GM19193 (cell line): ENCODE results near the gene SHC1.

Experiments
- POLR2A ChIP-seq: IDR thresholded peaks from 4 replicates; pipeline ENCODE4 v1.6.1; 2011; ENCODE audit not compliant: insufficient read depth, insufficient read length; ENCODE audit errors: extremely low read depth

Gene SHC1

DNA sequence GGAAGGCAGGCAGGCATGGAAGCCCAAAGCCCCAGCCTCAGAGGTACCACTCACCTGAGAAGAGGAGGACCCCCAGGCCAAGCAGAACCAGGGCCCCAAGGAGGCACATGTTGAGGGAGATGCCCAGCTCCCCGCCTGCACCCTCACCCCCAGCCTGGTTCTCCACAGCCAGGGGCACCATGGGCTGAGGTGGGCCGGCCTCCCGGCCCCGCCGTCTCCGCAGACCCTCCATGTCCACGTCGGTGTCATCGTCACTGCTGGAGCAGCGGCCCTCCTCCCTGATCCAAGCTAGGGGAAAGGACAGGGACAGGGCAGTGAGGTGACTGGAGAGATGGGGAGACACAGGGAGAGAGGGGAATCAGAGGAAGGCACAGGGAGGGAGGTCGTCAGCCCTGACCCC is 22.5 kb downstream of the SHC1 start:
- TF ChIP-seq POLR2A = no peak

DNA sequence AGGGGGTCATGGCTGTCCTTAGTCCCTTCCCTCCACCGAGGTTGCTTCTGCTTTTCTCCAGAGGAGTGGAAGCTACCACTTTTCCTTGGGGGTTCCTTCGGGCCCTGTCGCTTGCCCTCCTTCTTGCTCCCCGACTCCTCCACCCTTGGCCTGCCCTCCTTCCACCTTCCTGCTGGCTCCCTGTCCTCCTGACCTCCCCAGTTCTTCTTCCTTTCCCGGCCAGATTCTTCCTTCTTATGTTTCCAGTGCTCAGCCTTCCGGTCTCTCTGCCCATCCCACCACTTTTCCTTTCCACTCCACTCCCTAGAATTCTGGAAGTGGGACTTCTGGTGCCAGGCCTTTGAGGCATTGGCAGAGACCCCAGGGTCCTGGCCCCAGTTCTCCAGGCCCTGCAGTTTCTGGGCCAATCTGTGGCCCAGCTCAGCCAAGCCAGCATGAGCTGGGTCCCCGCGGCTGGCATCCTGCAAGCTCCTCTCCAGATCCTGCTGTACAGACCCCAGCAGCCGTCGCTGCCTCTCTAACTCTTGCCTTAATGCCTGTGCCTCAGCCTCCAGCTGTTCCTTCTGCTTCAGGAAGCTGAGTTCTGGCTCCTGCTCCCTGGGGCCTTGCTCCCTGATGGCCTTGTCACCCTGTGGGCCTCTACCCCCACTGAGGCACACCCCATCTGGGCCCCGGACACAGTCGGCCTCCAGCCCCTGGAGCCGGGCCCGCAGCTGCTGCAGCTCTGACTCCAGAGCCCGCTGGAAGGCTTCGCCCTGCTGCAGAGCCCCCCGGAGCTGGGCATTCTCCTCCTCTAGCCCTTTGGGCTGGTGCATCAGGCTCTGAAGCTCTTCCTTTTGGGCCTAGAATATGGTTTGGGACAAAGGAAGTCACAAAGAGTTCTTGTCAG is 24.3 kb downstream of the SHC1 start:
- no peak for TF ChIP-seq POLR2A

DNA sequence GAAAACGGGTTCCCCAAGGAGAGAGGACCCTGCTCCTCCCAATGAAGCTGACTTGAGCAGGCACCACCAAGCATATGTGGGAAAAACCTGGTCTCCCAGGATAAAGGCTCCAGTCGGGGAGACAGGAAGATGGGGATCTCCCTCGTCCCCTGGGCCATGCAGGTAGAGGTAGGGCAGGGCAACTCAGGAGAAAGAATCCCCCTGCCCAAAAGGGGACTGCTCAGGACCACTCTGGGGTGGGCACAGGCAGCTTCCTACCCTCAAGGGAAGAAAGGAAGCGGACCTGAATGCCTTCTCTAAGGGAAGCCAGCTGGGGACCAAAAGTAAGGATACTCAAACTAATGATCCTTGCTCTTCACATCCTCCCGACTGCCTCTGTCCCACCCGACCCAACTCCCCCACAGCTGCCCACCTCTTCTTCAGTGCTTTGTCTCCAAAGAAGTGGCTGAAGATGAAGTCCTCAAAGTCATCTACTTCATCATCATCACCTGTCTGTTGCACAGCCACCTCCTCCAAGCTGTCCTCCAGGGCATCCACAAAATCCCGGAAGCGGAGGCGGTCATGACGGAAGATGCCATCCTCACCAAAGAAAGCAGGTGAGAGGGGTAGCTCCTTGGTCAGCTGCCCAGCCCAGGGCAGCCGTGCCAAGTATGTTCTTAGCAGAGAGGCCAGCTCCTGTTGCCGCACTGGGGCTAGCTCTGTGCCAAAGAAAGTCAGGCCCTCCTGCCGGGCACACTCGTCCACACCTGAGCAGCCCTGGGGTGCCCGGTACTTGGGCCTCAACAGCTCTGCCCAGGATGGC is 25.2 kb downstream of the SHC1 start:
- TF ChIP-seq POLR2A = no peak

DNA sequence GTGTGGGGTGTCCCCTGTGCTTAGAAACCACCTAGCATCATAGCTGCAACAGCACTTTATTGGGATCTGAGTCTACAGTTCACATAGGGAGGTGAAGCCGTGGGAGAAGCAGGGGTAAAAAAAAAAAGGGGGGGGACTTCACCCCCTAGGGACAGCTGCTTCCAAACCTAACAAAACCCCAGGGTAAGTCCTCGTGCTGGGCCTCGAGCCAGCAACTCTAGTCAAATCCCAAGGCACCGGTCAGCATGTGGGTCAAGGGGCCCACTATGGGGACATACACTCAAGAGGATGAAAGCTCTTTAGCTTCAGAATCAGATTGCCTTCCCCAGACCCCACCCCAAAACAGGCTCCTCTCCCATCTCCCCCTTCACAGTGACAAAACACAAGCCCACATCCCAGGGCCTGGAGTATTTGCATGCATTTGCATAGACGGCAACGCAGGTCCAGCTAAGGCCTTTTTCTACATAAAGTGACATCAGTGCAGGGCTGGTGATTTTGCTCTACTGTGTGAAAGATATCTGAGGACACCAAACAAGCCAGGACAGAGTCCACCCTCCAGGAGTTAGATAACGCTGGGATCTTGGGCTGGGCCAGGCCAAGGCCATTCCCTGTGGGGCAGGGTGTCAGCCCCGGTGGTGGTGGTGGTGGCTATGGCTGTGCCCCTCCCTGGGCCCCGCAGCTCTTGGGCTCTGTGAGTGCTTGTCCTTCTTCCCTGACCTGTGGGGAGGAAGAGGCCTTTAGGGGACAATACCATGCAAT is 26.0 kb downstream of the SHC1 start:
- no peak for TF ChIP-seq POLR2A

DNA sequence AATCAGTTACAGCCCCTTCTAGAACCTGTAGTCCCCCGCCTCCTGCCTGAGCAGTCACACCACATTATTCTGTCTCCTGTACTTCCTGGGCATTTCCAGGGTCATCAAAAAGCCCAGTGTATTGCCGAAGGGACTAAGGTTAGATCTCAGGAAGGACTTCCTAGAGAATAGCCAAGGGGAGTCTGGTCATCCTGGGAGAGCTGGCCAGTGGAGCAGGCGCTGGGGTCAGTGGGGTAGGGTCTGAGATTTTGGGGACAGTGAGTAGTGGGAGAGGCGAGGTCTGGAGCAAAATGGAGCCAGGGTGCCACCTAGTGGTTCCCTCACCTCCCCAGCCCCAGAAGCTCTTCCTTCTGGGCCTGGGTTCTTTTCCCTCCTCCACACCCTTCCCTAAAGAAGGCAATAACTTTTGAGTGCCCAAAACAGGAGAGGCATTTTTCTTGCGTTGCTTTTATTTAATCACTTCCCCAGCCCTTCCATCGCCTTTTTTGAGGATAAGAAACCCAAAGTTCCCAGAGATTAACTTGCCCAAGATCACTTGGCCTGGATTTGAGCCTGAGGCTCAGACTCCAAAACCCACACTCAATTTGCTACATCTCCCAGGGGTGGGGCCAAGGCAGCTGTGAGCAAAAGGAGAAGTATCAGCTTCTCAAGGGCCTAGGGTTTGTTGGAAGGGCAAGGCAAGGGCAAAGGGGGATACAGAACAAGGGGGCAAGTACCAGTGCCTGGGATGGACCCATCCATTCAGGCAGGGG is 26.7 kb downstream of the SHC1 start:
- TF ChIP-seq POLR2A = no peak

DNA sequence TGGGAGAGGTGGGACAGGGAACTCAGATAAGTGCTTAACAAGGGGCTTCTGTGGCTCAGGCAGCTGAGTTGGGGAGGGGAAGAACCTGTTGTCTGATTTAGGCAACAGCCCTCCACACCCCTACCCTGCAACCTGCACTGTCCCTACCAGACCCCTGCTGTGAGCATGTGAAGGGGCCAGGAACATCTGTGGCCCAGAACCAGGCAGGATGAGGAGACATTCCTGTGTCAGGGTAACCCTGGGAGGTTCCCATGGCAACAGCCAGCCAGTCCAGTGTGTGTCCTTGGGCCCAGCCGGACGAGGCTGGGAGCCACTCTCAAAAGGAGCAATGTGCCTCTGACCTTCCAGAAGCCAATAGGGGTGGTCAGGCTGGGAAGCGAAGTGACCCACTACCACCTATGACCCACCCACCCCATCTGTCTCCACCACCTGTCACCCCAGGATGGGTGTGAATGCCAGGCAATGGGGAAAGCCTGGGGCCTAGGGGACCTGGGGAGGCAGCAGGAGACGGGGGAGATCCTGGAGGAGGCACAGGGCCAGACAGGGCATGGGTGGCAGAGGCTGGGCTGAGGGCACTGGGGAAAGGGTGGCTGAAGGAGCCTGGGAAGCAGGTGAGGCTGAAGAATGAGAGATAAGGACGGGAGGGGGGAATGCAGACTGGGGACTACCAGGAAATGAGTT is 29.1 kb downstream of the SHC1 start:
- no peak for TF ChIP-seq POLR2A

DNA sequence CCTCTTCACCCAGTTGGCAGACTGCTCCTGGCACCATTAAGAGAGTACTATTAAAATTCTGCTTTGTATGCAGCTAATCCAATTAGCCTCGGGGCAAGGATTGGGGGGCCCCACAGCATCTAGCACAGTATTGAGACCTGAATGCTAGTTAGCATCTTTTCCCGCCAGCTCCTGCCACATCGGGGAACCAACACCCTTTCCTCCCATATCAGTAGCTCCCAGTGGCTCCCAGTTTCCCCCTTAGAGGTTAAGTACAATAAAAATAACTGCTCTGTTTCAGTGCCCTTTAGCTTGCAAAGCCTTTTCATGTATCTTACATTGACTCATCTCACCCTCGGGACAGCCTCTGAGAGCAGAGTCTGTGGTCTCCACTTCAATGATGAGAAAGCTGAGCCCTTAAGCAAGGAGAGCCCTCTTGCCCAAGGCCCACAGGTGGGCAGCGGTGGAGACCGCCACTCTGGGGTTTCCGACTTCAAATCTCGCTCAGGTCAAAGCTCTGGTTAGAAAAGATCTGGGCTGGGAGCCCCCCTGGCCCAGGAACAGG is 29.8 kb downstream of the SHC1 start:
- no peak for TF ChIP-seq POLR2A

DNA sequence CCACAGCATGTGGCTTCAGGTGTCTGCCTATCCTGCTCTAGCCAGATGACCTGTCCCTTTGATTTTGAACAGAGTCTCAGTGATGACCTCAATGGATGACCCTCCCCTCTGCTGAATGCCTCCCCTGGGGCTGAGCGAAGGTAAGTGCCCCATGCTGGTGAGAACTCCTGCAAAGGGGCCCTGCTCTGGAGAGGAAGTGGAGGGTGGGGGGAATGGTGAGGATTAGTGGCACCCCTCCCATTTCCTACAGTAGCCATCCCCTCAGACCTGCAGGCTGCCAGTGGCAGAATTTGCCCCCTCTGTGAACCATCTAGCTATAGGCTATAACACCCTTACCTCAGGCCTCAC is 30.4 kb downstream of the SHC1 start:
- no peak for TF ChIP-seq POLR2A

DNA sequence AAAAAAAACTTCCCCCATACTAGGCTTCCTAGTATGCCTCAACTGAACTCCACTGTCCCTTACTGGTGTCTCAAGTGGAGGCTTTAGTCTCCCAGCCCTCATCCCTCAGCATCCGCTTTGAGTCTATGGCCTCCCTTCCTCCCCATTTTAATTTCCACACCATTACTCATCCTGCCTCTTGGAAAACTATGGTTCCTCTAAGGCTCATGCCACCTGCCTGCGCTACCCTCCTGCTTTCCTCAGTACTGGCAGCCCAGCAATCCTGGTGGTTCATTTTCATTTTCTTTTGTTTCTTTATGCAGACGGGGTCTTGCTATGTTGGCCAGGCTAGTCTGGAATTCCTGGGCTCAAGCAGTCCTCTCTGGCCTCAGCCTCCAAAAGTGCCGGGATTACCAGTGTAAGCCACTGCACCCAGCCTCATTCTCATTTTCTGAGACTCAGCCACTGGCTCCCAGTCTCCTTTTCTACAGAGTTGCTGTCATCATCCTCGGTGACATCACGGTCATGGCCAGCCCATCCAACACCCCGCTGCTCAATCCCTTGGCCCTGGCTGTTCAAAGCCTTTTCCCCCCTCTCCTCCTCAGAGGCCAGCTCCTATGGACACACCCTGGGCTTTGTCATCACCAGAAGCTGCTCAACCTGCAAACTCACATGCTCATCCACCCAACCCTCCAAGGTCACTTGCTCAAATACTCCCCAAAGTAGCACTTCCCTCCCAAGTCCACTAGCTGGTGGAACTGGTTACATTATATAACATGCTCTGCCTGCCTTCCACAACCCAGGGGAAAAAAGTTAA is 31.7 kb downstream of the SHC1 start:
- TF ChIP-seq POLR2A = no peak

DNA sequence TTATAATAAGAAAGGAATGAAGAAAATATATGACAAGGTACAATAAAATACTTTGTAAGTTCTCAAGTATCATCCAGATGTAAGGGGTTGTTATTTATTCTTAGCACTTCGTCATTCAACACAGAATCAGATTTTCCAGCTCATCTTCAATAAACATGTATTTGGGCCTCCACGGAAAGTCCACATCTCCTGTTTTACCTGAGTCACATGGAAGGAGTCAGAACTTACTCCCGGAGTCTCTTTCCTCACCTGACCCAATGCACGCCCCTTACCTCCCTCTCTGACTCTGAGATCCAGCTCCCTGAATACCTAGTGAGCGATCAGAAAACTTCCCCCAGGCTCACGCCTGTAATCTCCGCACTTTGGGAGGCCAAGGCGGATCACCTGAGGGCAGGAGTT is 32.6 kb downstream of the SHC1 start:
- no peak for TF ChIP-seq POLR2A

DNA sequence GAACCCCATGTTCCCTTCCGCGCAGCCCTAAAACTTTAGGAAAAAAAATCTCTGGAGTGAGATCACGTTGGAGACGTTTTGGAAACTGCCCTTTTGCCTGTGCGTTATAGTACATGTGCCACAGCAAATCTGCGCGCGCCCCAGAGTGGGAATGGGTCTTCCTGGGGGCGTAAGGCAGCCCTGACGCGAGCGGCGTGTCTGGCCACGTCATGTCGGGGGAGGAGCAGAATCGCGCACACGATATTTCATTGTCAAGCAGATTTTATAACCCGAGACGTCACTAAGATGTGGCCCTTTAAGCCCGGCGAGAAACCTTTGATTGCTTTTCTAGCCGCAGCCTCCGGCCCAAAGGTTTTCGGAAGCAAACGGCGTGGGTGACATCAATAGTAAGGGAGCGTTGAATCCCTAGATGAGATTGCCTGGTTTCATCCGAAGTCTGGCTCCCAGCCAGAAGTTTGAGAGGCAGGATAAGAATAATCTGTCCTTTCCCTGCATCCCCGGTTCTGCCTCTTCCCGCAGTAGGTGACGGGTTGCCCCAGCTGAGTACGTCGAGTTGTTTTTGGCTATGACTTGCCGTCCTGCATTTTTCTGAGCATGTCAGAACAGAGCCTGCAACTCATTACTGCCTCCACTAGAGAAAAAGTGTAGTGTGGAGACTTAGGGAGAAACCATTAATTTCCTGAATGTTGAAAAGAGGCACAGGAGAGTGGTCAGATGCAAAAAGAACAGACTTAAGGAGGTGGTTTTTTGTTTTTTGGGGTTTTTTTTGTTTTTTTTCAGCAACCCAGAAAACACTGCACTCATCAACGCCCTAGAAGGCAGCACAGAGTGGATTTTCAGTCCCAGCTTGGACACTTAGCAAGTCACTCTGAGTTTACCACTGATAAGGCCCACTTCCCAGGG is 33.2 kb downstream of the SHC1 start:
- peak; percentile 56 for TF ChIP-seq POLR2A

DNA sequence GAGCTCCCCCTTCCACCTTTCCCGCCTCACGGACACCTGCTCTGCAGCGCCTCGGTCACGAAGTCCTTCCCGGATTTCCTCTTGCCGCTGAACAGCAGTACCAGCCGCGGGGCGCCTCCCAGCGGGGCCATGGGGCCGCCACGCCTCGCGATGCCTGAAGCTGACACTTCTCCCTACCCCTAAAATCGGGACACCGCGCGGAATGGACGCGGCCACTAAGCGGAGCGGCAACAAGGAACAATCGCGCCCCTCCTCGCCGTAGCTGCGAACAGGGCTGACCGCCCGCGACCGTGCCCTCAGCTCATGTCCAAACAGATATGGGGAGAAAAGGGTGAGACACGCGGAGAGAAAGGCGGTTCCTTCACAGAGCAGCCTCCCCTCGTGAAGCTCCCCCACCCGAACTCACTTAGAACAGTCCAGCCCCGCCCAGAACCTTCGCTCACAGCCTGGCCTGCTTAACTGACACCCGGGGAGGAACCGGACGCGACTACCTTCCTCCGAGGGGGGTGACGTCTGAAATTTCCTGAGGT is 33.9 kb downstream of the SHC1 start, which contains the start of gene PMVK:
PMVK (minus strand) TSS at position 165 of the 530 bp plus-strand sequence; CDS start at position 131, 34 bp downstream.
- TF ChIP-seq POLR2A = peak; percentile 85
